Adrenal gland (tissue), 12 donors: ENCODE measurements around the gene H6PD. TPM values are rescaled to one million over a fixed set of nuclear protein-coding genes. Genes with fewer than 3 reads are reported as not detected.

Source experiments
- DNase-seq, 7 donors: peaks; one replicate each; pipeline ENCODE4 v3.0.0-alpha.2; 2019 to 2020
- H3K27ac ChIP-seq, 5 donors: fragments of 200-600 bp; sonication (generic) in 4 of 5; 1 replicate in 3 of 5; 2 replicates in 2 of 5; pipeline versions ENCODE4 v1.5.1 to v1.8.0; 2016 to 2020; ENCODE audit warnings: mild to moderate bottlenecking in 1 of 5
- H3K27me3 ChIP-seq: fragments of 200-600 bp; 2 replicates; pipeline ENCODE4 v1.8.0; 2021
- H3K36me3 ChIP-seq, 2 donors: fragments of 200-600 bp; replicated peaks in 1 of 2; 1 replicate in 1 of 2; 2 replicates in 1 of 2; pipeline versions ENCODE4 v1.5.1 to v1.8.0; 2018 to 2022
- H3K4me1 ChIP-seq, 2 donors: fragments of 200-600 bp; replicated peaks in 1 of 2; 1 replicate in 1 of 2; 2 replicates in 1 of 2; pipeline versions ENCODE4 v1.5.1 to v1.8.0; 2018 to 2021
- H3K4me3 ChIP-seq, 4 donors: fragments of 200-600 bp; sonication (generic) in 3 of 4; one replicate each; pipeline ENCODE4 v1.5.1; 2016 to 2018
- H3K9me3 ChIP-seq, 3 donors: fragments of 200-600 bp; sonication (generic) in 1 of 3; replicated peaks in 1 of 3; 1 replicate in 2 of 3; 2 replicates in 1 of 3; pipeline versions ENCODE4 v1.5.1 to v1.8.0; 2016 to 2021
- CTCF ChIP-seq, 6 experiments: fragments of 450-650 bp in 4 of 6; fragments of 200-600 bp in 2 of 6; sonication (generic) in 1 of 6; IDR thresholded peaks; 1 replicate in 5 of 6; 2 replicates in 1 of 6; pipeline versions ENCODE4 v1.5.1 to v1.8.0; 2016 to 2021; ENCODE audit warnings: antibody characterized with exemption in 6 of 6, mild to moderate bottlenecking in 2 of 6, moderate library complexity in 1 of 6
- POLR2A ChIP-seq, 2 donors: fragments of 450-650 bp; IDR thresholded peaks; one replicate each; pipeline ENCODE4 v1.6.1; 2017; ENCODE audit warnings: antibody characterized with exemption in 2 of 2, mild to moderate bottlenecking in 2 of 2, moderate library complexity in 1 of 2
- WGBS, 4 donors: extraction: QIAGEN DNeasy Blood & Tissue Kit in 2 of 4; methylation state at CpG; one replicate each; pipeline versions ENCODE4 v1.1.5 to v1.1.7; 2013 to 2017; 5-methylcytosine and 5-hydroxymethylcytosine counted together
- intact Hi-C, 2 donors: fragments of 100-400 bp; cut with DNase I; formaldehyde crosslinking; loops; one replicate each; pipeline versions ENCODE4 v1.14.1 to v1.15.0; 2022 to 2023
- polyA plus RNA-seq, 3 donors: library from polyadenylated mRNA; stranded (reverse); fragments of 200-250 nt in 2 of 3; fragments of 350-450 nt in 1 of 3; fragmentation: Illumina TruSeq in 1 of 3; extraction: RNeasy Lipid Tissue Mini Kit (QIAGEN cat#74804) in 1 of 3; gene quantifications; one replicate each; pipeline ENCODE4 v1.2.3, GENCODE V29; 2013 to 2014
- total RNA-seq, 9 donors: library from RNA; depleted of rRNA in 4 of 9; stranded (reverse); fragments of >200 nt in 4 of 9; fragments of 120-200 nt in 1 of 9; fragmentation: NEBNext Ultra II Directional in 1 of 9; extraction: Animal tissue kit (Norgen Biotek cat#: 25700) in 1 of 9; gene quantifications; one replicate each; pipeline versions ENCODE4 v1.1.0 to v1.2.4, GENCODE V29; 2013 to 2023
- donor health status: healthy with polysubstance abuse.
- donor health status: Bipolar disorder and iron deficiency.
- donor health status: DM: yes; HTN: yes; CAD: no.
- donor health status: DM: no; HTN: no; CAD: no.
- donor health status: DM: no; HTN: no; CAD: no.
- donor health status: DM: yes; HTN: yes; CAD: no.

H6PD gene
- total and polyA plus RNA-seq, 12 donors = 20.3 to 116 (median 80.4) TPM

- no peak overlapping the region for H3K4me3 ChIP-seq
Measured at GRCh38 chr1:9225411-9225785, 9.2 kb upstream of the H6PD start.

GRCh38 chr1:9228609-9229008 is 6.0 kb upstream of the H6PD start:
- no peaks in the 10 kb centered on the region for H3K36me3 ChIP-seq
- 69 to 80% (median 77%) methylated on average over 4 of the region's 4 CpGs for WGBS, 4 donors
- intact Hi-C loops = no loop called here
- H3K27ac ChIP-seq = no peak overlapping the region
- H3K4me1 ChIP-seq = peaks cover 4 to 15% of the 10 kb centered on the region in 2 donors
- H3K4me3 ChIP-seq = no peak overlapping the region
- no peak for DNase-seq
- no peaks in the 10 kb centered on the region for H3K27me3 ChIP-seq
- H3K9me3 ChIP-seq = no peaks in the 10 kb centered on the region
- no peak for TF ChIP-seq CTCF (IDR thresholded peaks at IDR 0.05)
- TF ChIP-seq POLR2A (IDR thresholded peaks at IDR 0.05) = no peak

More at GRCh38 chr1:9225411-9225785, 9.2 kb upstream of the H6PD start:
- peak in 5 of 7 donors; percentile 56 to 83 (median 69) for DNase-seq
- H3K4me1 ChIP-seq = peaks cover 0 to 9% of the 10 kb centered on the region in 2 donors
- 32 to 69% (median 46%) methylated on average over 4 to 5 of the region's 5 CpGs for WGBS, 4 donors
- no peaks in the 10 kb centered on the region for H3K9me3 ChIP-seq
- intact Hi-C loops = no loop called here
- H3K36me3 ChIP-seq = no peaks in the 10 kb centered on the region
- TF ChIP-seq CTCF (IDR thresholded peaks at IDR 0.05) (no peak), POLR2A (IDR thresholded peaks at IDR 0.05) (no peak)
- no peaks in the 10 kb centered on the region for H3K27me3 ChIP-seq
- H3K27ac ChIP-seq = peak overlapping the region in 1 of 5 donors; percentile 30

GRCh38 chr1:9229549-9229948 is 5.0 kb upstream of the H6PD start:
- H3K27me3 ChIP-seq = no peaks in the 10 kb centered on the region
- TF ChIP-seq POLR2A (IDR thresholded peaks at IDR 0.05) = no peak
- TF ChIP-seq CTCF (IDR thresholded peaks at IDR 0.05) = no peak
- H3K27ac ChIP-seq = no peak overlapping the region
- 80 to 93% (median 90%) methylated on average over 6 of the region's 6 CpGs for WGBS, 4 donors
- no peak overlapping the region for H3K4me3 ChIP-seq
- peaks cover 11 to 21% of the 10 kb centered on the region in 2 donors for H3K4me1 ChIP-seq
- no peaks in the 10 kb centered on the region for H3K9me3 ChIP-seq
- DNase-seq = no peak
- no peaks in the 10 kb centered on the region for H3K36me3 ChIP-seq
- intact Hi-C loops = no loop called here

GRCh38 chr1:9230869-9231533 is 3.6 kb upstream of the H6PD start:
- 83 to 88% (median 84%) methylated on average over 7 of the region's 7 CpGs for WGBS, 4 donors
- no peak for TF ChIP-seq CTCF (IDR thresholded peaks at IDR 0.05)
- TF ChIP-seq POLR2A (IDR thresholded peaks at IDR 0.05) = no peak
- Histone ChIP-seq H3K27me3 (no peaks in the 10 kb centered on the region), H3K9me3 (no peaks in the 10 kb centered on the region), H3K36me3 (no peaks in the 10 kb centered on the region), H3K4me1 (peaks cover 18% of the 10 kb centered on the region in 2 donors), H3K27ac (no peak overlapping the region), H3K4me3 (no peak overlapping the region)
- DNase-seq = no peak
- intact Hi-C loops = no loop called here
